Neuronal stem cell (in vitro differentiated cells): Measurements from ENCODE around the gene LLCFC1.

Experiments
- DNase-seq: peaks from one replicate; pipeline ENCODE4 v3.0.0-alpha.2; 2013; ENCODE audit warnings: low spot score
- H2AFZ ChIP-seq: one replicate; pipeline ENCODE4 v1.6.1; 2013; ENCODE audit warnings: mild to moderate bottlenecking, low read length, inconsistent platforms
- H2AK5ac ChIP-seq: 2 replicates; pipeline ENCODE4 v1.6.1; 2013; ENCODE audit warnings: low read depth, mild to moderate bottlenecking, inconsistent platforms, low read length, moderate library complexity, mixed read lengths
- H2BK120ac ChIP-seq: 2 replicates; pipeline ENCODE4 v1.6.1; 2013; ENCODE audit warnings: low read depth, mild to moderate bottlenecking, inconsistent platforms, low read length, moderate library complexity, mixed read lengths
- H2BK12ac ChIP-seq: one replicate; pipeline ENCODE4 v1.6.1; 2013; ENCODE audit warnings: low read length, inconsistent platforms
- H2BK15ac ChIP-seq: 2 replicates; pipeline ENCODE4 v1.6.1; 2013; ENCODE audit warnings: mild to moderate bottlenecking, low read length, inconsistent platforms, mixed read lengths
- H2BK5ac ChIP-seq: one replicate; pipeline ENCODE4 v1.6.1; 2013; ENCODE audit warnings: inconsistent platforms, mild to moderate bottlenecking, low read length, moderate library complexity
- H3K14ac ChIP-seq: one replicate; pipeline ENCODE4 v1.6.1; 2013; ENCODE audit warnings: low read length, inconsistent platforms
- H3K18ac ChIP-seq: 2 replicates; pipeline ENCODE4 v1.6.1; 2013; ENCODE audit warnings: low read length, inconsistent platforms
- H3K23ac ChIP-seq: 2 replicates; pipeline ENCODE4 v1.6.1; 2013; ENCODE audit warnings: low read depth, mild to moderate bottlenecking, mixed read lengths, low read length, inconsistent platforms; ENCODE audit not compliant: poor library complexity
- H3K27ac ChIP-seq: replicated peaks from 3 replicates; pipeline ENCODE4 v1.5.1; 2013; ENCODE audit warnings: low read length, inconsistent platforms
- H3K27me3 ChIP-seq, 3 experiments: 2 replicates each; pipeline ENCODE4 v1.6.1; 2013; ENCODE audit warnings: low read length in 3 of 3, mild to moderate bottlenecking in 2 of 3, inconsistent platforms in 1 of 3, low read depth in 1 of 3, mixed read lengths in 1 of 3, moderate library complexity in 1 of 3; ENCODE audit not compliant: control insufficient read depth in 3 of 3, insufficient read depth in 3 of 3
- H3K36me3 ChIP-seq, 2 donors: replicated peaks in 1 of 2; 2 replicates each; pipeline ENCODE4 v1.6.1; 2013; ENCODE audit warnings: low read length in 2 of 2; ENCODE audit not compliant: control insufficient read depth in 2 of 2, insufficient read depth in 2 of 2
- H3K4ac ChIP-seq: 2 replicates; pipeline ENCODE4 v1.6.1; 2013; ENCODE audit warnings: inconsistent platforms, mild to moderate bottlenecking, low read length, moderate library complexity
- H3K4me1 ChIP-seq, 2 donors: 1 replicate in 1 of 2; 2 replicates in 1 of 2; pipeline ENCODE4 v1.6.1; 2013; ENCODE audit warnings: low read length in 2 of 2, low read depth in 1 of 2; ENCODE audit not compliant: control insufficient read depth in 2 of 2, insufficient read depth in 1 of 2
- H3K4me2 ChIP-seq: one replicate; pipeline ENCODE4 v1.6.1; 2013; ENCODE audit warnings: mild to moderate bottlenecking, low read length, inconsistent platforms; ENCODE audit not compliant: insufficient read depth, poor library complexity, severe bottlenecking
- H3K4me3 ChIP-seq, 2 donors: 2 replicates each; pipeline ENCODE4 v1.5.1; 2013; ENCODE audit warnings: low read length in 2 of 2, mild to moderate bottlenecking in 2 of 2, inconsistent platforms in 1 of 2, moderate library complexity in 1 of 2
- H3K79me1 ChIP-seq: one replicate; pipeline ENCODE4 v1.6.1; 2013; ENCODE audit warnings: low read depth, mild to moderate bottlenecking, inconsistent platforms, low read length, moderate library complexity
- H3K9ac ChIP-seq: one replicate; pipeline ENCODE4 v1.6.1; 2013; ENCODE audit warnings: mild to moderate bottlenecking, low read depth, low read length, inconsistent platforms; ENCODE audit not compliant: poor library complexity
- H3K9me3 ChIP-seq, 2 donors: replicated peaks in 1 of 2; 2 replicates each; pipeline versions ENCODE3 to v1.6.1; 2013; ENCODE audit warnings: low read length in 2 of 2, mild to moderate bottlenecking in 2 of 2, inconsistent platforms in 1 of 2, low read depth in 1 of 2, mixed read lengths in 1 of 2, moderate library complexity in 1 of 2; ENCODE audit not compliant: control insufficient read depth in 2 of 2, insufficient read depth in 1 of 2
- H4K8ac ChIP-seq: one replicate; pipeline ENCODE4 v1.6.1; 2013; ENCODE audit warnings: low read depth, mild to moderate bottlenecking, inconsistent platforms, low read length, moderate library complexity
- H4K91ac ChIP-seq: one replicate; pipeline ENCODE4 v1.6.1; 2013; ENCODE audit warnings: low read length, low read depth, mild to moderate bottlenecking, inconsistent platforms; ENCODE audit not compliant: poor library complexity
- WGBS, 2 donors: extraction: QIAGEN DNeasy Blood & Tissue Kit; methylation state at CpG; one replicate each; pipeline ENCODE4 v1.1.7; 2013; ENCODE audit warnings: missing lambda C conversion rate in 2 of 2, mixed read lengths in 1 of 2; ENCODE audit not compliant: insufficient read length in 2 of 2, insufficient replicate concordance in 1 of 2; ENCODE audit errors: extremely low coverage in 2 of 2; 5-methylcytosine and 5-hydroxymethylcytosine counted together

Gene LLCFC1

GRCh38 chr7:142948603-142949002 lies 9.3 kb downstream of the LLCFC1 start:
- no peaks in the 10 kb centered on the region for H3K36me3 ChIP-seq
- no peak overlapping the region for H2BK120ac ChIP-seq
- H3K23ac ChIP-seq, result no peak overlapping the region
- no peak overlapping the region for H2AK5ac ChIP-seq
- no peak overlapping the region for H2BK12ac ChIP-seq
- H4K8ac ChIP-seq, result no peak overlapping the region
- H3K27me3 ChIP-seq, result no peaks in the 10 kb centered on the region
- H4K91ac ChIP-seq, result no peak overlapping the region
- no peak overlapping the region for H3K4ac ChIP-seq
- H3K18ac ChIP-seq, result no peak overlapping the region
- H3K79me1 ChIP-seq, result no peaks in the 10 kb centered on the region
- no peaks in the 10 kb centered on the region for H3K9me3 ChIP-seq
- H3K27ac ChIP-seq, result no peak overlapping the region
- H3K4me3 ChIP-seq, result no peak overlapping the region
- WGBS, 2 donors, result no CpG with 5 or more reads among the region's 4 CpGs
- H2BK15ac ChIP-seq, result no peak overlapping the region
- no peak for DNase-seq
- H3K14ac ChIP-seq, result no peak overlapping the region
- H3K9ac ChIP-seq, result no peak overlapping the region
- no peaks in the 10 kb centered on the region for H3K4me1 ChIP-seq
- no peak overlapping the region for H3K4me2 ChIP-seq
- H2BK5ac ChIP-seq, result no peak overlapping the region
- no peak overlapping the region for H2AFZ ChIP-seq

GRCh38 chr7:142950235-142950634 lies 11.0 kb downstream of the LLCFC1 start:
- DNase-seq, result no peak
- Histone ChIP-seq H2AK5ac (no peak overlapping the region), H3K14ac (no peak overlapping the region)

DNA sequence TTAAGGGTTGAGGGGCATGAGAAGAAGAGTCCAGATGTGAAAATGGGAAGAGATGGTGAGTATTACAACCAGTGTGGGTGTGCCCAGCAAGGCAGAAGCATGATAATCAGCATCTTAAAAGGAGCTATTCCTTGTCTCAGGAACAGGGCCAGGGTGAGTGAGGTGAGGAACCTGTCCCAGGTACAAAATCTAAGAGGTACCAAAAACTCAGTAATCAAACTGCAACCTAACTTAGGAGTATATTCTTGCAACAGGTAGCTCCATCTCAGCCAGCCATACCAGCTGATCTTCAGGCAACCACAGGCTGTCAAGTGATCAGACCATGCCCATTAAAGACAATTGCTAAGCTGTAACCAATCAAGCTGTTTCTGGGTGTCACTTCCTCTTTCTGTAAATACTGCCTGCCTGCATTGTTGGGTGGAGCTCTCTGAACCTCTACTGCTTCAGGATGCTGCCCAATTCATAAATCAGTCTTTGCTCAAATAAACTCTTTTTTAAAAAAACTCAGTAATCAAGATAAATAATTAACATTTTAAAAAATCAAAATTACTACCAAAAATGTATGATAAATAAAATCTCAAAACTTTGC lies 15.5 kb downstream of the LLCFC1 start:
- no peak overlapping the region for H2BK120ac ChIP-seq
- no peak for DNase-seq

More at GRCh38 chr7:142950235-142950634, 11.0 kb downstream of the LLCFC1 start:
- no peak overlapping the region for H3K27ac ChIP-seq
- H2BK120ac ChIP-seq, result no peak overlapping the region
- no peak overlapping the region for H2BK12ac ChIP-seq
- no peak overlapping the region for H3K4me2 ChIP-seq
- H3K4ac ChIP-seq, result no peak overlapping the region
- H3K23ac ChIP-seq, result no peak overlapping the region
- H2BK15ac ChIP-seq, result no peak overlapping the region
- no peak overlapping the region for H4K8ac ChIP-seq
- H3K4me1 ChIP-seq, result no peaks in the 10 kb centered on the region
- H2BK5ac ChIP-seq, result no peak overlapping the region
- peaks cover 0 to 4% of the 10 kb centered on the region in 2 donors for H3K9me3 ChIP-seq
- no peaks in the 10 kb centered on the region for H3K36me3 ChIP-seq
- H3K18ac ChIP-seq, result no peak overlapping the region
- no peak overlapping the region for H2AFZ ChIP-seq
- no peak overlapping the region for H4K91ac ChIP-seq
- H3K79me1 ChIP-seq, result no peaks in the 10 kb centered on the region
- H3K9ac ChIP-seq, result no peak overlapping the region
- no peak overlapping the region for H3K4me3 ChIP-seq
- no peaks in the 10 kb centered on the region for H3K27me3 ChIP-seq

GRCh38 chr7:142956951-142957623 lies 17.8 kb downstream of the LLCFC1 start:
- no peak overlapping the region for H3K14ac ChIP-seq
- H2BK120ac ChIP-seq, result no peak overlapping the region
- no peak overlapping the region for H2BK15ac ChIP-seq
- no peak overlapping the region for H2AFZ ChIP-seq
- no peak overlapping the region for H3K4me2 ChIP-seq
- H3K4ac ChIP-seq, result no peak overlapping the region
- no peak overlapping the region for H3K4me3 ChIP-seq
- DNase-seq, result no peak
- H2BK5ac ChIP-seq, result no peak overlapping the region
- H2BK12ac ChIP-seq, result no peak overlapping the region
- H2AK5ac ChIP-seq, result no peak overlapping the region
- H3K27ac ChIP-seq, result no peak overlapping the region
- no peak overlapping the region for H4K91ac ChIP-seq
- no peak overlapping the region for H4K8ac ChIP-seq
- H3K23ac ChIP-seq, result no peak overlapping the region
- H3K79me1 ChIP-seq, result no peaks in the 10 kb centered on the region
- no CpG with 5 or more reads among the region's 3 CpGs for WGBS, 2 donors
- no peaks in the 10 kb centered on the region for H3K27me3 ChIP-seq
- no peak overlapping the region for H3K9ac ChIP-seq
- peaks cover 0 to 6% of the 10 kb centered on the region in 2 donors for H3K4me1 ChIP-seq
- H3K18ac ChIP-seq, result no peak overlapping the region
- peaks cover 0 to 4% of the 10 kb centered on the region in 2 donors for H3K9me3 ChIP-seq
- H3K36me3 ChIP-seq, result no peaks in the 10 kb centered on the region

More for the DNA sequence above, 15.5 kb downstream of the LLCFC1 start:
- Histone ChIP-seq H2AFZ (no peak overlapping the region), H2AK5ac (no peak overlapping the region), H4K91ac (no peak overlapping the region), H3K18ac (no peak overlapping the region), H3K4me1 (peaks cover 0 to 2% of the 10 kb centered on the region in 2 donors), H3K14ac (no peak overlapping the region), H3K9ac (no peak overlapping the region), H4K8ac (no peak overlapping the region), H3K4me3 (no peak overlapping the region), H3K27me3 (no peaks in the 10 kb centered on the region), H3K36me3 (no peaks in the 10 kb centered on the region), H2BK15ac (no peak overlapping the region), H2BK5ac (no peak overlapping the region), H3K9me3 (peaks cover 0 to 4% of the 10 kb centered on the region in 2 donors), H3K23ac (no peak overlapping the region), H3K79me1 (no peaks in the 10 kb centered on the region), H3K4me2 (no peak overlapping the region), H2BK12ac (no peak overlapping the region), H3K4ac (no peak overlapping the region), H3K27ac (no peak overlapping the region)
